HCT116 (cell line): ENCODE data around the gene IBSP. TPM values are rescaled to one million over a fixed set of nuclear protein-coding genes. Genes with fewer than 3 reads are reported as not detected.
A peak's percentile ranks its signal among the peaks of the same experiment; 100 is the strongest.

ENCODE experiments used
- ATAC-seq: fragments of 200-7000 bp; cut with Tn5 transposase; 2 replicates; pipeline ENCODE4 v1.9.1; 2020; ENCODE audit warnings: mild to moderate bottlenecking, moderate library complexity
- BruUV-seq: library from RNA; stranded (reverse); fragments of 400-500 nt; replicated peaks from 2 replicates; lab custom pipeline; 2021; lab: Mats Ljungman, UMichigan
- CTCF ChIA-PET: fragments of 300-600 bp; sonication (Branson Sonifier 250); formaldehyde crosslinking; loops from one replicate; lab custom pipeline; 2021; ENCODE audit warnings: antibody characterized with exemption; lab: Charles Lee
- POLR2A ChIA-PET: fragments of 300-600, 350-600 bp; sonication (Branson Sonifier 250); formaldehyde crosslinking; loops from one replicate; lab custom pipeline; 2021; ENCODE audit warnings: antibody characterized with exemption; lab: Charles Lee
- RAD21 ChIA-PET, 2 experiments: fragments of 300-600 bp; sonication (Branson Sonifier 250); formaldehyde crosslinking; loops; one replicate each; lab custom pipeline; 2023; ENCODE audit warnings: low total read pairs in 2 of 2; ENCODE audit not compliant: uncharacterized antibody in 2 of 2, unreplicated experiment in 2 of 2, low non-redundant PET in 1 of 2; lab: Charles Lee
- DNase-seq: peaks from one replicate; pipeline ENCODE4 v3.0.0-alpha.2; 2010; ENCODE audit warnings: low read depth, low spot score
- H2AFZ ChIP-seq: fragments of 200-600 bp; shearing (Covaris generic), sonication (generic); 2 replicates; pipeline ENCODE4 v1.6.1; 2017; ENCODE audit warnings: low read depth, mixed run types, mixed read lengths, antibody characterized with exemption, low read length; ENCODE audit not compliant: poor library complexity, severe bottlenecking
- H3K27ac ChIP-seq: 2 replicates; pipeline ENCODE4 v1.5.1; 2012; ENCODE audit warnings: low read depth, low read length
- H3K27me3 ChIP-seq: fragments of 200-600 bp; sonication (generic); 2 replicates; pipeline ENCODE4 v1.6.1; 2016; ENCODE audit warnings: mixed run types, low read length, mixed read lengths; ENCODE audit not compliant: insufficient read depth
- H3K36me3 ChIP-seq, 2 experiments: fragments of 200-500 bp in 1 of 2; fragments of 200-600 bp in 1 of 2; sonication (Bioruptor generic) in 1 of 2; sonication (generic) in 1 of 2; 2 replicates each; pipeline versions ENCODE4 v1.5.1 to v1.6.1; 2014 to 2016; ENCODE audit warnings: low read length in 2 of 2, inconsistent platforms in 1 of 2, mixed read lengths in 1 of 2, mixed run types in 1 of 2; ENCODE audit not compliant: insufficient read depth in 2 of 2, control insufficient read depth in 1 of 2
- H3K4me1 ChIP-seq, 2 experiments: fragments of 200-600 bp in 1 of 2; sonication (generic) in 1 of 2; 2 replicates each; pipeline versions ENCODE4 v1.5.1 to v1.6.1; 2012 to 2017; ENCODE audit warnings: low read length in 2 of 2, inconsistent platforms in 1 of 2, mild to moderate bottlenecking in 1 of 2, mixed read lengths in 1 of 2, mixed run types in 1 of 2, moderate library complexity in 1 of 2; ENCODE audit not compliant: insufficient read depth in 2 of 2, control insufficient read depth in 1 of 2
- H3K4me2 ChIP-seq: fragments of 200-600 bp; sonication (generic); 2 replicates; pipeline ENCODE4 v1.6.1; 2017; ENCODE audit warnings: mixed run types, low read length, mixed read lengths
- H3K4me3 ChIP-seq, 2 experiments: fragments of 200-600 bp in 1 of 2; sonication (generic) in 1 of 2; replicated peaks in 1 of 2; 2 replicates each; pipeline ENCODE4 v1.5.1; 2011 to 2016; ENCODE audit warnings: low read length in 2 of 2, control low read depth in 1 of 2, low read depth in 1 of 2, mild to moderate bottlenecking in 1 of 2, mixed read lengths in 1 of 2, mixed run types in 1 of 2
- H3K79me2 ChIP-seq: fragments of 200-600 bp; sonication (generic); 2 replicates; pipeline ENCODE4 v1.6.1; 2017; ENCODE audit warnings: mild to moderate bottlenecking, mixed run types, low read length, moderate library complexity, mixed read lengths; ENCODE audit not compliant: insufficient read depth
- H3K9ac ChIP-seq: fragments of 200-600 bp; sonication (generic); 2 replicates; pipeline ENCODE4 v1.6.1; 2016; ENCODE audit warnings: low read length, mixed read lengths
- H3K9me2 ChIP-seq: fragments of 200-600 bp; sonication (generic), shearing (Covaris generic); 2 replicates; pipeline ENCODE4 v1.6.1; 2017; ENCODE audit warnings: mixed run types, mild to moderate bottlenecking, moderate library complexity; ENCODE audit not compliant: insufficient read depth
- H3K9me3 ChIP-seq, 2 experiments: fragments of 200-500 bp in 1 of 2; fragments of 200-600 bp in 1 of 2; sonication (Bioruptor generic) in 1 of 2; sonication (generic) in 1 of 2; 2 replicates each; pipeline ENCODE4 v1.6.1; 2014 to 2017; ENCODE audit warnings: low read length in 2 of 2, mixed read lengths in 2 of 2, inconsistent platforms in 1 of 2, low read depth in 1 of 2, mild to moderate bottlenecking in 1 of 2, mixed run types in 1 of 2, moderate library complexity in 1 of 2; ENCODE audit not compliant: control insufficient read depth in 1 of 2, insufficient read depth in 1 of 2
- H4K20me1 ChIP-seq: fragments of 200-600 bp; sonication (generic), shearing (Covaris generic); 2 replicates; pipeline ENCODE4 v1.6.1; 2017; ENCODE audit warnings: mixed run types, mild to moderate bottlenecking, moderate library complexity; ENCODE audit not compliant: insufficient read depth
- POLR2A ChIP-seq: IDR thresholded peaks from 2 replicates; pipeline ENCODE4 v1.7.0; 2011; ENCODE audit warnings: borderline replicate concordance; ENCODE audit not compliant: insufficient read depth, insufficient read length; ENCODE audit errors: extremely low read depth
- RAD21 ChIP-seq: IDR thresholded peaks from 2 replicates; pipeline ENCODE4 v1.6.1; 2012; ENCODE audit warnings: low read depth, mild to moderate bottlenecking
- TCF7L2 ChIP-seq: IDR thresholded peaks from 2 replicates; pipeline ENCODE4 v1.7.0; 2011; ENCODE audit warnings: borderline replicate concordance, inconsistent platforms; ENCODE audit not compliant: insufficient read depth, insufficient read length; ENCODE audit errors: extremely low read depth
- YY1 ChIP-seq: IDR thresholded peaks from 2 replicates; pipeline ENCODE4 v1.6.1; 2011; ENCODE audit warnings: low read length, low read depth, moderate library complexity, mild to moderate bottlenecking; ENCODE audit not compliant: insufficient replicate concordance; ENCODE audit errors: extremely low read depth
- intact Hi-C: fragments of 100-400 bp; cut with micrococcal nuclease; formaldehyde crosslinking; loops from 2 replicates; pipeline ENCODE4 v1.10.0; 2022
- total RNA-seq: library from RNA; stranded (reverse); gene quantifications from one replicate; pipeline ENCODE4 v1.2.1, GENCODE V29; 2021; ENCODE audit not compliant: unreplicated experiment
- TF ChIP-seq, protein P1 (sequence below): IDR thresholded peaks from 2 replicates; pipeline ENCODE4 v1.6.1; 2012; ENCODE audit warnings: low read depth

IBSP gene
- total RNA-seq, 1 experiment from 2014 or later: not detected

DNA sequence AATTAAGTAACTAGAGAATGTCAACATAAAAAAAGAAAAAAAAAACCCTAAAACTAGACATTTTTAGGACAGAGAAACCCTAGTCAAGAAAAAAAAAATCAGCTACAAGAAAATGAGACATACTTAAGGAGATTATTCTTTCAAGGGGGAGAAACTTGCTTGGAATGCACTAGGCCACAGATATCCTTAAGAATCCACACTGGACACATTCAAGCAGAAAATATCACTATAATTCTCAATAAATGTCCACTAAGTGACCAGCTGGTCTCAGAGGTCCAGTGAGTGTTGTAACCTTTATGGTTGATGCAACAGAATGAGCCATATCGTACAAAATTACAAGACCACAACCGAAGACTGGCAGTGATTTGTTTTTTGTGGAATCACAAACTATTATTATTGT lies 15.6 kb upstream of the IBSP start:
- RAD21 ChIA-PET: no interaction called here
- DNase-seq: no peak
- no peak overlapping the region for H3K9ac ChIP-seq
- TF ChIP-seq TCF7L2: no peak
- TF ChIP-seq YY1: no peak
- TF ChIP-seq POLR2A: no peak
- TF ChIP-seq RAD21: no peak
- TF ChIP-seq, protein P1, sequence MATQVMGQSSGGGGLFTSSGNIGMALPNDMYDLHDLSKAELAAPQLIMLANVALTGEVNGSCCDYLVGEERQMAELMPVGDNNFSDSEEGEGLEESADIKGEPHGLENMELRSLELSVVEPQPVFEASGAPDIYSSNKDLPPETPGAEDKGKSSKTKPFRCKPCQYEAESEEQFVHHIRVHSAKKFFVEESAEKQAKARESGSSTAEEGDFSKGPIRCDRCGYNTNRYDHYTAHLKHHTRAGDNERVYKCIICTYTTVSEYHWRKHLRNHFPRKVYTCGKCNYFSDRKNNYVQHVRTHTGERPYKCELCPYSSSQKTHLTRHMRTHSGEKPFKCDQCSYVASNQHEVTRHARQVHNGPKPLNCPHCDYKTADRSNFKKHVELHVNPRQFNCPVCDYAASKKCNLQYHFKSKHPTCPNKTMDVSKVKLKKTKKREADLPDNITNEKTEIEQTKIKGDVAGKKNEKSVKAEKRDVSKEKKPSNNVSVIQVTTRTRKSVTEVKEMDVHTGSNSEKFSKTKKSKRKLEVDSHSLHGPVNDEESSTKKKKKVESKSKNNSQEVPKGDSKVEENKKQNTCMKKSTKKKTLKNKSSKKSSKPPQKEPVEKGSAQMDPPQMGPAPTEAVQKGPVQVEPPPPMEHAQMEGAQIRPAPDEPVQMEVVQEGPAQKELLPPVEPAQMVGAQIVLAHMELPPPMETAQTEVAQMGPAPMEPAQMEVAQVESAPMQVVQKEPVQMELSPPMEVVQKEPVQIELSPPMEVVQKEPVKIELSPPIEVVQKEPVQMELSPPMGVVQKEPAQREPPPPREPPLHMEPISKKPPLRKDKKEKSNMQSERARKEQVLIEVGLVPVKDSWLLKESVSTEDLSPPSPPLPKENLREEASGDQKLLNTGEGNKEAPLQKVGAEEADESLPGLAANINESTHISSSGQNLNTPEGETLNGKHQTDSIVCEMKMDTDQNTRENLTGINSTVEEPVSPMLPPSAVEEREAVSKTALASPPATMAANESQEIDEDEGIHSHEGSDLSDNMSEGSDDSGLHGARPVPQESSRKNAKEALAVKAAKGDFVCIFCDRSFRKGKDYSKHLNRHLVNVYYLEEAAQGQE: no peak
- no peak for ATAC-seq
- intact Hi-C loops: no loop called here
- H2AFZ ChIP-seq: peak overlapping the region; percentile 45
- BruUV-seq: no TSS peak
- no peak overlapping the region for H3K4me2 ChIP-seq
- H3K4me3 ChIP-seq: no peak overlapping the region
- no peaks in the 10 kb centered on the region for H3K9me2 ChIP-seq
- H3K9me3 ChIP-seq: no peaks in the 10 kb centered on the region
- POLR2A ChIA-PET: no interaction called here
- no peaks in the 10 kb centered on the region for H4K20me1 ChIP-seq
- CTCF ChIA-PET: no interaction called here
- no peaks in the 10 kb centered on the region for H3K36me3 ChIP-seq
- H3K27ac ChIP-seq: no peak overlapping the region
- H3K4me1 ChIP-seq: no peaks in the 10 kb centered on the region
- H3K27me3 ChIP-seq: no peaks in the 10 kb centered on the region
- no peaks in the 10 kb centered on the region for H3K79me2 ChIP-seq
